HepG2 (cell line): ENCODE results near the gene MSMB. TPM values are rescaled to one million over a fixed set of nuclear protein-coding genes. Genes with fewer than 3 reads are reported as not detected.

Experiments
- ATAC-seq: fragments of 200-7000 bp; cut with Tn5 transposase; 3 replicates; pipeline ENCODE4 v1.9.1; 2020; ENCODE audit warnings: mild to moderate bottlenecking, moderate library complexity
- BruUV-seq: library from RNA; stranded (reverse); fragments of 400-500 nt; replicated peaks from 2 replicates; lab custom pipeline; 2021; lab: Mats Ljungman, UMichigan
- CTCF ChIA-PET: fragments of 300-600 bp; formaldehyde crosslinking; extraction: SDS; loops from one replicate; lab custom pipeline; 2021; ENCODE audit warnings: low total read pairs, inconsistent platforms, low intra/inter-chr PET ratio; lab: Yijun Ruan, JAX
- POLR2A ChIA-PET: fragments of 350-600 bp; sonication (Branson Sonifier 250); formaldehyde crosslinking; loops from one replicate; lab custom pipeline; 2020; ENCODE audit warnings: antibody characterized with exemption, inconsistent platforms; lab: Yijun Ruan, JAX
- DNase-seq: peaks from one replicate; pipeline ENCODE4 v3.0.0-alpha.2; 2015; ENCODE audit warnings: low spot score
- FAIRE-seq: peaks from 3 replicates; lab custom pipeline; 2011; peaks lifted over from hg19 to GRCh38; lab: Jason Lieb, UNC
- H2AFZ ChIP-seq: one replicate; pipeline ENCODE4 v1.6.1; 2011; ENCODE audit warnings: low read length, inconsistent platforms
- H3K27ac ChIP-seq: fragments of 300-600 bp; 3 replicates; pipeline ENCODE4 v1.8.0; 2011; ENCODE audit warnings: mixed run types, mild to moderate bottlenecking, mixed read lengths, low read length, inconsistent platforms; ENCODE audit not compliant: insufficient read depth; ENCODE audit errors: extremely low read length
- H3K27me3 ChIP-seq, 2 experiments: fragments of 200-600 bp in 1 of 2; 2 replicates in 1 of 2; 3 replicates in 1 of 2; pipeline versions ENCODE4 v1.6.0 to v1.8.0; 2011; ENCODE audit warnings: low read length in 2 of 2, mild to moderate bottlenecking in 2 of 2, moderate library complexity in 2 of 2, inconsistent platforms in 1 of 2; ENCODE audit not compliant: insufficient read depth in 2 of 2, control insufficient read depth in 1 of 2
- H3K36me3 ChIP-seq, 2 experiments: fragments of 200-600 bp in 1 of 2; replicated peaks in 1 of 2; 2 replicates in 1 of 2; 3 replicates in 1 of 2; pipeline versions ENCODE4 v1.5.1 to v1.8.0; 2011; ENCODE audit warnings: low read length in 2 of 2, inconsistent platforms in 1 of 2; ENCODE audit not compliant: insufficient read depth in 2 of 2, control insufficient read depth in 1 of 2
- H3K4me1 ChIP-seq: 2 replicates; pipeline ENCODE4 v1.5.1; 2012; ENCODE audit warnings: low read length, inconsistent platforms; ENCODE audit not compliant: insufficient read depth
- H3K4me2 ChIP-seq: 2 replicates; pipeline ENCODE4 v1.6.0; 2011; ENCODE audit warnings: low read depth, low read length, inconsistent platforms
- H3K4me3 ChIP-seq, 3 experiments: fragments of 200-600 bp in 1 of 3; sonication (generic), shearing (Covaris generic) in 1 of 3; replicated peaks in 1 of 3; 2 replicates each; pipeline ENCODE4 v1.5.1; 2011 to 2016; ENCODE audit warnings: low read length in 3 of 3, inconsistent platforms in 2 of 3, low read depth in 2 of 3, mild to moderate bottlenecking in 2 of 3, control low read depth in 1 of 3, mixed read lengths in 1 of 3; ENCODE audit not compliant: insufficient read depth in 1 of 3
- H3K79me2 ChIP-seq: one replicate; pipeline ENCODE4 v1.6.1; 2011; ENCODE audit warnings: low read length, inconsistent platforms; ENCODE audit not compliant: insufficient read depth
- H3K9ac ChIP-seq: 2 replicates; pipeline ENCODE4 v1.6.0; 2011; ENCODE audit warnings: mild to moderate bottlenecking, low read depth, low read length, inconsistent platforms; ENCODE audit not compliant: insufficient read depth
- H3K9me3 ChIP-seq: 2 replicates; pipeline ENCODE4 v1.5.1; 2012; ENCODE audit warnings: mild to moderate bottlenecking, low read length
- H4K20me1 ChIP-seq: 2 replicates; pipeline ENCODE4 v1.6.0; 2011; ENCODE audit warnings: inconsistent platforms, mild to moderate bottlenecking, low read length, moderate library complexity; ENCODE audit not compliant: insufficient read depth
- CENPX ChIP-seq: sonication (generic); formaldehyde crosslinking; IDR thresholded peaks from 2 replicates; pipeline ENCODE4 v1.9.0; 2021; ENCODE audit warnings: mild to moderate bottlenecking, missing genetic modification reagents, moderate library complexity
- PHF8 ChIP-seq: sonication (generic); formaldehyde crosslinking; IDR thresholded peaks from 2 replicates; pipeline ENCODE4 v1.5.0; 2020; ENCODE audit warnings: missing genetic modification reagents
- TBP ChIP-seq: sonication (generic); formaldehyde crosslinking; IDR thresholded peaks from 2 replicates; pipeline ENCODE4 v1.5.0; 2020; ENCODE audit warnings: missing genetic modification reagents
- TGIF2 ChIP-seq: IDR thresholded peaks from 2 replicates; pipeline ENCODE4 v1.6.1; 2016; ENCODE audit warnings: control low read depth, missing compliant biosample characterization
- ZFP1 ChIP-seq: IDR thresholded peaks from 2 replicates; pipeline ENCODE4 v1.6.1; 2016
- ZFP41 ChIP-seq: sonication (generic); formaldehyde crosslinking; IDR thresholded peaks from 2 replicates; pipeline ENCODE4 v1.4.0; 2020; ENCODE audit warnings: mild to moderate bottlenecking, missing genetic modification reagents, borderline replicate concordance
- ZNF569 ChIP-seq: sonication (generic); formaldehyde crosslinking; IDR thresholded peaks from 2 replicates; pipeline ENCODE4 v1.5.0; 2020; ENCODE audit warnings: mild to moderate bottlenecking, missing genetic modification reagents, moderate library complexity, borderline replicate concordance
- WGBS: methylation state at CpG from one replicate; pipeline ENCODE4 v1.1.6; 2017; ENCODE audit warnings: low lambda C conversion rate; 5-methylcytosine and 5-hydroxymethylcytosine counted together
- in situ Hi-C: cut with HindIII; loops from 2 replicates; pipeline ENCODE4 v1.10.0; 2017; ENCODE audit warnings: low pct_unique_long_range_greater_than_20kb; ENCODE audit not compliant: extremely low pct_ligation_motif_present
- intact Hi-C: fragments of 100-400 bp; cut with micrococcal nuclease; formaldehyde crosslinking; loops from one replicate; pipeline ENCODE4 v1.10.0; 2022; ENCODE audit not compliant: unreplicated experiment
- polyA plus RNA-seq, 8 experiments: library from polyadenylated mRNA; depleted of rRNA in 3 of 8; stranded (reverse) in 7 of 8; unstranded in 1 of 8; fragments of >200 nt; fragmentation: Illumina TruSeq in 4 of 8; extraction: Trizol in 4 of 8; gene quantifications; 2 replicates each; pipeline versions ENCODE4 v1.2.1 to v1.2.3, GENCODE V29; 2011 to 2016; ENCODE audit warnings: low read depth in 4 of 8, missing spikeins in 1 of 8, mixed read lengths in 1 of 8; ENCODE audit not compliant: insufficient read depth in 1 of 8
- total RNA-seq, 5 experiments: library from RNA; depleted of rRNA; stranded (reverse); fragments of >200 nt; fragmentation: Illumina TruSeq; extraction: Trizol; gene quantifications; 2 replicates each; pipeline ENCODE4 v1.2.3, GENCODE V29; 2016; ENCODE audit warnings: low read depth in 1 of 5
- TF ChIP-seq, protein P1 (sequence below): sonication (generic); formaldehyde crosslinking; conservative IDR thresholded peaks from 2 replicates; pipeline ENCODE4 v1.8.0; 2022; ENCODE audit warnings: mild to moderate bottlenecking, moderate library complexity, missing genetic modification reagents

The MSMB gene
- total and polyA plus RNA-seq, 2 of the 13 experiments (the other 11 are each of a cell fraction or from before 2014, with no cell fraction given): 0.84 TPM; not detected in 1

DNA sequence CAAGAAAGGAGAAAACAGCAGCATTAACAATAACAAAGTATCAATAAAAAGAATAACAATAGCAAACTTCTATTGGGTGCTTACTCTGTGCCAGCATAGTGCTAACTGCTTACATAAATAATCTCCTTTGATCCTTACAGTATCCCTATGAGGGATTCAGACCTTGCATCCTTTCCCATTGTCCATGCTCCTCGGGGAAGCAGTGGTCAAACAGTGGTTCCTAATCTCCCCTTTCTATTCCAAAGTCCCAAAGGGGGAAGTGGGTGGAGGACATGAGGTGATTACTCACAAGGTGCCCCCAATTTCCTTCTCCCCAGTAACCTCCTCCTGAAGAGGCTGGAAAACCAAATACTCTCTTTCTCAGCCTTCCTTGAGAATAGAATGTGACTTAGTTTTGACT lies 22.0 kb upstream of the MSMB start:
- 0 out of 2 replicates have a peak, but pooled peaks cover 2% of the 10 kb centered on the region for H3K9me3 ChIP-seq
- no peak overlapping the region for H3K4me3 ChIP-seq
- intact Hi-C loops (no loop called here), in situ Hi-C loops (no loop called here)
- no TSS peak for BruUV-seq
- no peak for FAIRE-seq
- no peak overlapping the region for H3K27ac ChIP-seq
- no peak for ATAC-seq
- no peaks in the 10 kb centered on the region for H3K36me3 ChIP-seq
- TF ChIP-seq ZFP1 (CRISPR knock-in tag): no peak
- no peak for TF ChIP-seq ZFP41 (CRISPR knock-in tag)
- no peak for TF ChIP-seq ZNF569
- no peak for TF ChIP-seq TGIF2 (CRISPR knock-in tag)
- no peak for TF ChIP-seq CENPX (CRISPR knock-in tag)
- TF ChIP-seq, protein P1, sequence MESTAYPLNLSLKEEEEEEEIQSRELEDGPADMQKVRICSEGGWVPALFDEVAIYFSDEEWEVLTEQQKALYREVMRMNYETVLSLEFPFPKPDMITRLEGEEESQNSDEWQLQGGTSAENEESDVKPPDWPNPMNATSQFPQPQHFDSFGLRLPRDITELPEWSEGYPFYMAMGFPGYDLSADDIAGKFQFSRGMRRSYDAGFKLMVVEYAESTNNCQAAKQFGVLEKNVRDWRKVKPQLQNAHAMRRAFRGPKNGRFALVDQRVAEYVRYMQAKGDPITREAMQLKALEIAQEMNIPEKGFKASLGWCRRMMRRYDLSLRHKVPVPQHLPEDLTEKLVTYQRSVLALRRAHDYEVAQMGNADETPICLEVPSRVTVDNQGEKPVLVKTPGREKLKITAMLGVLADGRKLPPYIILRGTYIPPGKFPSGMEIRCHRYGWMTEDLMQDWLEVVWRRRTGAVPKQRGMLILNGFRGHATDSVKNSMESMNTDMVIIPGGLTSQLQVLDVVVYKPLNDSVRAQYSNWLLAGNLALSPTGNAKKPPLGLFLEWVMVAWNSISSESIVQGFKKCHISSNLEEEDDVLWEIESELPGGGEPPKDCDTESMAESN (CRISPR knock-in tag): no peak
- TF ChIP-seq PHF8: no peak
- no peak for TF ChIP-seq TBP
- ChIA-PET CTCF (no interaction called here), POLR2A (interaction anchor here (1.0 to 1.1 kb wide), 2 partner anchors 16 to 36 kb away, joined by 3 read pairs; no protein-coding TSS in a partner anchor)
- no peaks in the 10 kb centered on the region for H4K20me1 ChIP-seq
- 38% methylated on average over 1 of the region's 1 CpG for WGBS
- H3K79me2 ChIP-seq: no peaks in the 10 kb centered on the region
- H2AFZ ChIP-seq: no peak overlapping the region
- no peak for DNase-seq
- H3K27me3 ChIP-seq: no peaks in the 10 kb centered on the region
- peaks cover 72% of the 10 kb centered on the region for H3K4me1 ChIP-seq
- H3K9ac ChIP-seq: no peak overlapping the region
- no peak overlapping the region for H3K4me2 ChIP-seq
